HepG2 (cell line): ENCODE measurements around the gene TFB1M.

Source experiments
- CREM ChIP-seq, 2 experiments: sonication (generic) in 1 of 2; formaldehyde crosslinking in 1 of 2; IDR thresholded peaks; 2 replicates each; pipeline versions ENCODE4 v1.4.0 to v1.6.1; 2016 to 2020; ENCODE audit warnings: antibody characterized with exemption in 1 of 2, mild to moderate bottlenecking in 1 of 2, missing genetic modification reagents in 1 of 2
- ETV6 ChIP-seq: sonication (generic); formaldehyde crosslinking; conservative IDR thresholded peaks from 2 replicates; pipeline ENCODE4 v1.4.0; 2020; ENCODE audit warnings: missing genetic modification reagents
- HMG20A ChIP-seq: IDR thresholded peaks from 2 replicates; pipeline ENCODE4 v1.6.1; 2016; ENCODE audit warnings: borderline replicate concordance
- HOXA7 ChIP-seq: sonication (generic); formaldehyde crosslinking; IDR thresholded peaks from 2 replicates; pipeline ENCODE4 v1.8.1; 2022; ENCODE audit warnings: mild to moderate bottlenecking, missing genetic modification reagents, moderate library complexity
- NBN ChIP-seq: fragments of 450-650 bp; conservative IDR thresholded peaks from 2 replicates; pipeline ENCODE4 v1.6.1; 2017
- POLR2A ChIP-seq, 2 experiments: IDR thresholded peaks; 2 replicates each; pipeline ENCODE4 v1.6.1; 2011; ENCODE audit warnings: low read depth in 2 of 2, low read length in 2 of 2, mild to moderate bottlenecking in 1 of 2, moderate library complexity in 1 of 2; ENCODE audit not compliant: insufficient read depth in 1 of 2
- POLR2AphosphoS5 ChIP-seq: IDR thresholded peaks from 2 replicates; pipeline ENCODE4 v1.6.1; 2012; ENCODE audit warnings: low read depth, low read length
- SETDB1 ChIP-seq: sonication (generic); formaldehyde crosslinking; IDR thresholded peaks from 2 replicates; pipeline ENCODE4 v1.5.1; 2020; ENCODE audit warnings: missing genetic modification reagents, mild to moderate bottlenecking, borderline replicate concordance
- SP1 ChIP-seq, 2 experiments: fragments of 450-650 bp in 1 of 2; sonication (generic) in 1 of 2; formaldehyde crosslinking in 1 of 2; IDR thresholded peaks; 2 replicates each; pipeline versions ENCODE4 v1.4.0 to v1.6.1; 2016 to 2020; ENCODE audit warnings: missing genetic modification reagents in 1 of 2
- ZKSCAN1 ChIP-seq: fragments of 150-350 bp; IDR thresholded peaks from 2 replicates; pipeline ENCODE4 v1.6.1; 2014; ENCODE audit warnings: low read length
- ZNF614 ChIP-seq: IDR thresholded peaks from 2 replicates; pipeline ENCODE4 v1.6.1; 2018; ENCODE audit warnings: missing biosample characterization, missing genetic modification reagents, inconsistent platforms, borderline replicate concordance
- ZNF7 ChIP-seq: IDR thresholded peaks from 2 replicates; pipeline ENCODE4 v1.6.1; 2016; ENCODE audit warnings: missing biosample characterization, missing genetic modification reagents
- TF ChIP-seq, protein P1 (sequence below): sonication (generic); formaldehyde crosslinking; IDR thresholded peaks from 2 replicates; pipeline ENCODE4 v1.8.0; 2022; ENCODE audit warnings: mild to moderate bottlenecking, missing genetic modification reagents, borderline replicate concordance

DNA sequence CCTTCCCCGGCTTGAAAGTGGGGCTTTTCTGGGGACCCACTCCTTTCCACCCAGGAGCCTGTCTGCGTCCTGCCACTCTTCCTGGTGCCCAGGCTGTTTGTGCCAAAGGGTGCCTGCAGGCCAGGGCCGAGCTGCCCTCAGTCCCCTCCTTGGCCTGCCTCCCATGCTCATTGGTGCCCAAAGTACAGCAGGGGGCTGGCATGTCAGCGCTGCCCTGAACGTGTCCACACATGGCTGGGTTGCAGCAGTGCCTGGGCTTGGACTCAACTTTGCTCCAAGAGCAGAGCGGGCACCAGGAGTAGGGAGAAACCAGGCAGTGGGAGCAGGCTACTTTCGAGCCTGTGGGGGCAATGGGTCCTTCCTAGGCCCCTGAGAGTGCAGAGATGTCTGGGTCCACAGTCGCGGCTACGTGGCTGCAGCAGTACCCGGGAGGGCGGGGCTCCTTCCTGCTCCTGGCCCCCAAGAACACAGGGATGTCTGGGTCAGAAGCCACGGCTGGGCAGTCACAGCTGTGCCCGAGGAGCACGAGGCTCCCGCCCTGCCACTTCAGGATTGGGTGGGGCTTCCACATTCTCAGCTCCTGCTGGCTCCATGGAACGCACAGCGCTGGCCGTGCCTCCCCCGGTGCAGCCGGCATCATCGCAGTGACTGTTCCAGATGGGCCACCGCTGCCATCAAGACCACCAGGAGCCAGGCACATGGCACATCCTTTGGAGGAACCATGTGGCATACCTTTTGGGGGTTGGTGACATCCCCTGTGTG, 100.5 kb downstream of the TFB1M start:
- TF ChIP-seq HMG20A (CRISPR knock-in tag) (no peak), CREM (IDR thresholded peaks at IDR 0.05) (no peak), CREM (CRISPR knock-in tag; IDR thresholded peaks at IDR 0.05) (no peak), SP1 (IDR thresholded peaks at IDR 0.05) (no peak), SP1 (CRISPR knock-in tag; IDR thresholded peaks at IDR 0.05) (no peak), ETV6 (CRISPR knock-in tag) (no peak), ZNF614 (no peak), POLR2A (IDR thresholded peaks at IDR 0.05; ENCODE audit: insufficient read depth in 1 of 2, low read depth in 2 of 2, low read length in 2 of 2) (no peak), HOXA7 (CRISPR knock-in tag) (no peak), SETDB1 (CRISPR knock-in tag) (no peak), POLR2AphosphoS5 (no peak), ZKSCAN1 (no peak), NBN (no peak), ZNF7 (CRISPR knock-in tag) (no peak)
- TF ChIP-seq, protein P1, sequence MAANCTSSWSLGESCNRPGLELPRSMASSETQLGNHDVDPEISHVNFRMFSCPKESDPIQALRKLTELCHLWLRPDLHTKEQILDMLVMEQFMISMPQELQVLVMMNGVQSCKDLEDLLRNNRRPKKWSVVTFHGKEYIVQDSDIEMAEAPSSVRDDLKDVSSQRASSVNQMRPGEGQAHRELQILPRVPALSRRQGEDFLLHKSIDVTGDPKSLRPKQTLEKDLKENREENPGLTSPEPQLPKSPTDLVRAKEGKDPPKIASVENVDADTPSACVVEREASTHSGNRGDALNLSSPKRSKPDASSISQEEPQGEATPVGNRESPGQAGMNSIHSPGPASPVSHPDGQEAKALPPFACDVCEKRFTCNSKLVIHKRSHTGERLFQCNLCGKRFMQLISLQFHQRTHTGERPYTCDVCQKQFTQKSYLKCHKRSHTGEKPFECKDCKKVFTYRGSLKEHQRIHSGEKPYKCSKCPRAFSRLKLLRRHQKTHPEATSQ (CRISPR knock-in tag): no peak
